ENCODE data around the gene USP32. TPM values are rescaled to one million over a fixed set of nuclear protein-coding genes. Genes with fewer than 3 reads are reported as not detected.

The USP32 gene
- total and polyA plus RNA-seq, 12 donors = 22.0 to 99.3 (median 54.4) TPM

- intact Hi-C loops (cut with DNase I) = loop anchor here in 1 of 2 donors (5.0 to 10.0 kb wide), 2 partner anchors 34 to 156 kb away; no protein-coding TSS in a partner anchor
- Histone ChIP-seq H3K36me3 (replicated peaks in 1 of 2) (no peaks in the 10 kb centered on the region), H3K27ac (peak overlapping the region; percentile 81 to 97 (median 93)), H3K4me3 (peak overlapping the region; percentile 72 to 86 (median 76)), H3K9me3 (replicated peaks in 1 of 3) (no peaks in the 10 kb centered on the region), H3K27me3 (no peaks in the 10 kb centered on the region), H3K4me1 (replicated peaks in 1 of 2) (peaks cover 0 to 40% of the 10 kb centered on the region in 2 donors)
- TF ChIP-seq POLR2A (IDR thresholded peaks at IDR 0.05) = peak in 1 of 2 donors; percentile 17
- no peak for TF ChIP-seq CTCF (IDR thresholded peaks at IDR 0.05)
- WGBS, 4 donors = 5 to 6% (median 5%) methylated on average over 12 to 15 of the region's 15 CpGs
- DNase-seq = peak; percentile 32 to 73 (median 41)
Observed at GRCh38 chr17:60390925-60391470, 935 bp downstream of the USP32 start.

- Histone ChIP-seq H3K4me1 (replicated peaks in 1 of 2) (peaks cover 0 to 48% of the 10 kb centered on the region in 2 donors), H3K27ac (peak overlapping the region in 3 of 5 donors; percentile 91 to 97 (median 93)), H3K36me3 (replicated peaks in 1 of 2) (no peaks in the 10 kb centered on the region), H3K4me3 (peak overlapping the region in 2 of 4 donors; percentile 77 to 86), H3K9me3 (replicated peaks in 1 of 3) (no peaks in the 10 kb centered on the region), H3K27me3 (no peaks in the 10 kb centered on the region)
- intact Hi-C loops (cut with DNase I) = loop anchor here in 1 of 2 donors (5.0 to 10.0 kb wide), 2 partner anchors 33 to 155 kb away; no protein-coding TSS in a partner anchor
- WGBS, 4 donors = 17 to 29% (median 20%) methylated on average over 2 of the region's 2 CpGs
- DNase-seq = peak in 6 of 7 donors; percentile 31 to 73 (median 51)
- TF ChIP-seq CTCF (IDR thresholded peaks at IDR 0.05) (no peak), POLR2A (IDR thresholded peaks at IDR 0.05) (no peak)
Observed at GRCh38 chr17:60390186-60390585, 1.7 kb downstream of the USP32 start.

DNA sequence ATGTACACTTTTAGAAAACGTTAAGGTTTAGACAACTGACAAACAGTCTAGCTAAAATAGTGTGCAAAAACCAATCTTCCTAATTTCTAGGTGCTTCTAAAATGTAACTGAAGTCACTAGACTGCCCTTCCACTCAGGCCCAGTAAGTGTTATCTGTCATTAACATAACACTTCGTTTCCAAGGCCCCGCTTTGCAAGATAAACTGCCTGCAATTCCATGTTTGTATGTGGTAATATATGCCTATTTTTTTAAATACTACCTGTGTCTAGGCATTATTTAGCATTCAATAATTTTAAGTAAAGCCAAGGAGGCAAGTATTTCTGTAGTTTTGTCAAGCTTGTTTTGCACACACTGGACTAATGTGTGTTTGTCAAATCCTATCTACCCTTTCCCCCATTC is 3.2 kb downstream of the USP32 start:
- intact Hi-C loops (cut with DNase I) = no loop called here
- Histone ChIP-seq H3K27me3 (no peaks in the 10 kb centered on the region), H3K4me3 (no peak overlapping the region), H3K27ac (no peak overlapping the region), H3K36me3 (replicated peaks in 1 of 2) (no peaks in the 10 kb centered on the region), H3K9me3 (replicated peaks in 1 of 3) (no peaks in the 10 kb centered on the region), H3K4me1 (replicated peaks in 1 of 2) (peaks cover 2 to 57% of the 10 kb centered on the region in 2 donors)
- WGBS, 4 donors = 37 to 53% (median 49%) methylated on average over 3 of the region's 3 CpGs
- no peak for DNase-seq
- TF ChIP-seq CTCF (IDR thresholded peaks at IDR 0.05) = no peak
- TF ChIP-seq POLR2A (IDR thresholded peaks at IDR 0.05) = no peak

- Histone ChIP-seq H3K27ac (no peak overlapping the region), H3K9me3 (replicated peaks in 1 of 3) (no peaks in the 10 kb centered on the region), H3K4me1 (replicated peaks in 1 of 2) (peaks cover 5 to 67% of the 10 kb centered on the region in 2 donors), H3K27me3 (no peaks in the 10 kb centered on the region), H3K4me3 (no peak overlapping the region), H3K36me3 (replicated peaks in 1 of 2) (no peaks in the 10 kb centered on the region)
- no peak for DNase-seq
- TF ChIP-seq POLR2A (IDR thresholded peaks at IDR 0.05) (no peak), CTCF (IDR thresholded peaks at IDR 0.05) (no peak)
- intact Hi-C loops (cut with DNase I) = no loop called here
- WGBS, 4 donors = 74 to 97% (median 93%) methylated on average over 3 of the region's 3 CpGs
Observed at GRCh38 chr17:60387666-60388065, 4.3 kb downstream of the USP32 start.
